Neuronal stem cell (in vitro differentiated cells): ENCODE results near the gene C9orf57.

ENCODE experiments used
- DNase-seq: peaks from one replicate; pipeline ENCODE4 v3.0.0-alpha.2; 2013; ENCODE audit warnings: low spot score
- H2AFZ ChIP-seq: one replicate; pipeline ENCODE4 v1.6.1; 2013; ENCODE audit warnings: mild to moderate bottlenecking, low read length, inconsistent platforms
- H2AK5ac ChIP-seq: 2 replicates; pipeline ENCODE4 v1.6.1; 2013; ENCODE audit warnings: low read depth, mild to moderate bottlenecking, inconsistent platforms, low read length, moderate library complexity, mixed read lengths
- H2BK120ac ChIP-seq: 2 replicates; pipeline ENCODE4 v1.6.1; 2013; ENCODE audit warnings: low read depth, mild to moderate bottlenecking, inconsistent platforms, low read length, moderate library complexity, mixed read lengths
- H2BK12ac ChIP-seq: one replicate; pipeline ENCODE4 v1.6.1; 2013; ENCODE audit warnings: low read length, inconsistent platforms
- H2BK15ac ChIP-seq: 2 replicates; pipeline ENCODE4 v1.6.1; 2013; ENCODE audit warnings: mild to moderate bottlenecking, low read length, inconsistent platforms, mixed read lengths
- H2BK5ac ChIP-seq: one replicate; pipeline ENCODE4 v1.6.1; 2013; ENCODE audit warnings: inconsistent platforms, mild to moderate bottlenecking, low read length, moderate library complexity
- H3K14ac ChIP-seq: one replicate; pipeline ENCODE4 v1.6.1; 2013; ENCODE audit warnings: low read length, inconsistent platforms
- H3K18ac ChIP-seq: 2 replicates; pipeline ENCODE4 v1.6.1; 2013; ENCODE audit warnings: low read length, inconsistent platforms
- H3K23ac ChIP-seq: 2 replicates; pipeline ENCODE4 v1.6.1; 2013; ENCODE audit warnings: low read depth, mild to moderate bottlenecking, mixed read lengths, low read length, inconsistent platforms; ENCODE audit not compliant: poor library complexity
- H3K27ac ChIP-seq: replicated peaks from 3 replicates; pipeline ENCODE4 v1.5.1; 2013; ENCODE audit warnings: low read length, inconsistent platforms
- H3K27me3 ChIP-seq, 3 experiments: 2 replicates each; pipeline ENCODE4 v1.6.1; 2013; ENCODE audit warnings: low read length in 3 of 3, mild to moderate bottlenecking in 2 of 3, inconsistent platforms in 1 of 3, low read depth in 1 of 3, mixed read lengths in 1 of 3, moderate library complexity in 1 of 3; ENCODE audit not compliant: control insufficient read depth in 3 of 3, insufficient read depth in 3 of 3
- H3K36me3 ChIP-seq, 2 donors: replicated peaks in 1 of 2; 2 replicates each; pipeline ENCODE4 v1.6.1; 2013; ENCODE audit warnings: low read length in 2 of 2; ENCODE audit not compliant: control insufficient read depth in 2 of 2, insufficient read depth in 2 of 2
- H3K4ac ChIP-seq: 2 replicates; pipeline ENCODE4 v1.6.1; 2013; ENCODE audit warnings: inconsistent platforms, mild to moderate bottlenecking, low read length, moderate library complexity
- H3K4me1 ChIP-seq, 2 donors: 1 replicate in 1 of 2; 2 replicates in 1 of 2; pipeline ENCODE4 v1.6.1; 2013; ENCODE audit warnings: low read length in 2 of 2, low read depth in 1 of 2; ENCODE audit not compliant: control insufficient read depth in 2 of 2, insufficient read depth in 1 of 2
- H3K4me2 ChIP-seq: one replicate; pipeline ENCODE4 v1.6.1; 2013; ENCODE audit warnings: mild to moderate bottlenecking, low read length, inconsistent platforms; ENCODE audit not compliant: insufficient read depth, poor library complexity, severe bottlenecking
- H3K4me3 ChIP-seq, 2 donors: 2 replicates each; pipeline ENCODE4 v1.5.1; 2013; ENCODE audit warnings: low read length in 2 of 2, mild to moderate bottlenecking in 2 of 2, inconsistent platforms in 1 of 2, moderate library complexity in 1 of 2
- H3K79me1 ChIP-seq: one replicate; pipeline ENCODE4 v1.6.1; 2013; ENCODE audit warnings: low read depth, mild to moderate bottlenecking, inconsistent platforms, low read length, moderate library complexity
- H3K9ac ChIP-seq: one replicate; pipeline ENCODE4 v1.6.1; 2013; ENCODE audit warnings: mild to moderate bottlenecking, low read depth, low read length, inconsistent platforms; ENCODE audit not compliant: poor library complexity
- H3K9me3 ChIP-seq, 2 donors: replicated peaks in 1 of 2; 2 replicates each; pipeline versions ENCODE3 to v1.6.1; 2013; ENCODE audit warnings: low read length in 2 of 2, mild to moderate bottlenecking in 2 of 2, inconsistent platforms in 1 of 2, low read depth in 1 of 2, mixed read lengths in 1 of 2, moderate library complexity in 1 of 2; ENCODE audit not compliant: control insufficient read depth in 2 of 2, insufficient read depth in 1 of 2
- H4K8ac ChIP-seq: one replicate; pipeline ENCODE4 v1.6.1; 2013; ENCODE audit warnings: low read depth, mild to moderate bottlenecking, inconsistent platforms, low read length, moderate library complexity
- H4K91ac ChIP-seq: one replicate; pipeline ENCODE4 v1.6.1; 2013; ENCODE audit warnings: low read length, low read depth, mild to moderate bottlenecking, inconsistent platforms; ENCODE audit not compliant: poor library complexity
- WGBS, 2 donors: extraction: QIAGEN DNeasy Blood & Tissue Kit; methylation state at CpG; one replicate each; pipeline ENCODE4 v1.1.7; 2013; ENCODE audit warnings: missing lambda C conversion rate in 2 of 2, mixed read lengths in 1 of 2; ENCODE audit not compliant: insufficient read length in 2 of 2, insufficient replicate concordance in 1 of 2; ENCODE audit errors: extremely low coverage in 2 of 2; 5-methylcytosine and 5-hydroxymethylcytosine counted together

Gene C9orf57

DNA sequence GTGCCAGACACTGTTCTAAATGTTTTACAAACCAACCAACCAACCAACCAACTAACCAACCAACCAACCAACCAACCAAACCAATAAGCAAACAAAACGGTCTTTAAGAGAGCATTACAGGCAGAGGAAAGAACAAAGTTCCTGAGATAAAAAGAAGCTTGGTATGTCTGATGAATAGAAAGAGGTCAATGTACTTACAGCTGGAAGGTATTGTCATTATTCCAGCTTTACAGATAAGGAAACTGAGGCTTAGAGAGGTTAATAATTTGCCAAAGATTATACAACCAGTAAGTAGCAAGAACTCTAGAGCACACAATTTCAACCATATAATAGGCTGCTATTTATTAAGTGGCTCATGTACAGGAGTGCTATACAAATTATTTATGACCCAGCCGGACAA is 29.6 kb downstream of the C9orf57 start:
- H3K36me3 ChIP-seq = no peaks in the 10 kb centered on the region
- H3K4me1 ChIP-seq = no peaks in the 10 kb centered on the region
- H2AK5ac ChIP-seq = no peak overlapping the region
- H3K27me3 ChIP-seq = no peaks in the 10 kb centered on the region
- H3K79me1 ChIP-seq = no peaks in the 10 kb centered on the region
- no peak overlapping the region for H3K4me3 ChIP-seq
- no peak overlapping the region for H2BK12ac ChIP-seq
- WGBS, 2 donors = no CpG with 5 or more reads among the region's 2 CpGs
- no peak overlapping the region for H3K14ac ChIP-seq
- no peak overlapping the region for H2BK5ac ChIP-seq
- no peak overlapping the region for H3K4me2 ChIP-seq
- H2BK15ac ChIP-seq = no peak overlapping the region
- no peak overlapping the region for H3K9ac ChIP-seq
- no peak overlapping the region for H3K23ac ChIP-seq
- H2BK120ac ChIP-seq = no peak overlapping the region
- H3K9me3 ChIP-seq = no peaks in the 10 kb centered on the region
- no peak overlapping the region for H2AFZ ChIP-seq
- H3K4ac ChIP-seq = no peak overlapping the region
- H4K8ac ChIP-seq = no peak overlapping the region
- no peak for DNase-seq
- H3K27ac ChIP-seq = no peak overlapping the region
- H4K91ac ChIP-seq = no peak overlapping the region
- no peak overlapping the region for H3K18ac ChIP-seq

DNA sequence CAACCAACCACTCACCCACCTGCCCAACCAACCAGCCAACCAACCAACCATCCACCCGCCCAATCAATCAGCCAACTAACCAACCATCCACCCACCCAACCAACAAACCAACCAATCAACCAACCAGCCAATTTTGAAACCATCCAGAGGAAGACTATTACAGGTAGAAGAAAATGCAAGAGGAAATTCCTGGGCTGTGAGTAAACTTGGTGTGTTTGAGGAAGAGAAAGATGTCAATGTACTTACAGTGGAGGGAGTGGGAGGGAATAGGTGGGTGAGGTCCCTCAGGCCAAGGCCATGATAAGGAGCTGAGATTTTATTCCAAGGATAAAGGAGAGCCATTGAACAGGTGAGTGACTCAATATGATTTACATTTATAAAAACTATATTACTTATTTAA is 30.4 kb downstream of the C9orf57 start:
- H3K27ac ChIP-seq = no peak overlapping the region
- H3K9ac ChIP-seq = no peak overlapping the region
- H2BK120ac ChIP-seq = no peak overlapping the region
- no peak overlapping the region for H4K91ac ChIP-seq
- H3K4ac ChIP-seq = no peak overlapping the region
- no peaks in the 10 kb centered on the region for H3K4me1 ChIP-seq
- no peak overlapping the region for H2BK15ac ChIP-seq
- no peaks in the 10 kb centered on the region for H3K36me3 ChIP-seq
- no peaks in the 10 kb centered on the region for H3K9me3 ChIP-seq
- no peak overlapping the region for H3K4me2 ChIP-seq
- H2AK5ac ChIP-seq = no peak overlapping the region
- no peak overlapping the region for H3K18ac ChIP-seq
- no peaks in the 10 kb centered on the region for H3K27me3 ChIP-seq
- DNase-seq = no peak
- no peak overlapping the region for H3K23ac ChIP-seq
- no CpG with 5 or more reads among the region's 1 CpG for WGBS, 2 donors
- no peak overlapping the region for H3K4me3 ChIP-seq
- no peak overlapping the region for H2BK5ac ChIP-seq
- H3K79me1 ChIP-seq = no peaks in the 10 kb centered on the region
- H3K14ac ChIP-seq = no peak overlapping the region
- no peak overlapping the region for H2BK12ac ChIP-seq
- H2AFZ ChIP-seq = no peak overlapping the region
- H4K8ac ChIP-seq = no peak overlapping the region

DNA sequence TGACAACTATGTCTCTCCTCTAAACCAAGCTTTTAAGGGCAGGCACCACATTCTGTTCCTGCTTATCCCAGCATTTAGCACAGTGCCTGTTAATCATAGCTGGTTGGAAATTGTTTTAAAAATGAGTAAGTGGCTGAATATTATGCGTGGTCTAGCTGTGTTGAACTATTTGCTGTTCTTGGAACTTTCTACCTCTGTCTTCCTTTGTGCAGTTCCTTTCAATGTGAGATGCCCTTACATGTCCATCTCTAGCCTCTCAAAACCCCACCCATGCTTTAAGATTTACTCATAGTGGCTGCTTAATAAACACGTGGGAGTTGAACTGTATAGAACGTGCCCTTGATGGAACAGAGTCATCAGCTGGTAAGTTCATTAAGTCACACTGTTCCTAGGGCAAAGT is 34.5 kb downstream of the C9orf57 start:
- Histone ChIP-seq H3K18ac (no peak overlapping the region), H3K9me3 (peaks cover 0 to 2% of the 10 kb centered on the region in 2 donors)
- no CpG with 5 or more reads among the region's 3 CpGs for WGBS, 2 donors

DNA sequence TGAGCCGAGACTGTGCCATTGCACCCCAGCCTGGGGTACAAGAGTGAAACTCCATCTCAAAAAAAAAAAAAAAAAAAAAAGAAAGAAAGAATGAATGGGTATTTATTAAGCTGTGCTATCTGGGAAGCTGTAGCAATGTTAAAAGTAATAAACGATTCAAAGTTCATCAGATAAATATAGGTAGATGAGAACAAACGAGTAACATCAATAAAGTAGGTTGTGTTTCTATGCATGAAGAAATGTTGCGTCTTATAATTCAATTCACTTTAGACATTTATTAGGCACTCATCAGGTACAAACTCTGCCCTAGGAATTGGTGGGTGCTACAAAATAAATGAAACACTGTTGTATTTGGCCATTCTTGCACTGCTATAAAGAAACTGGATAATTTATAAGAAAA is 36.8 kb downstream of the C9orf57 start:
- Histone ChIP-seq H3K27me3 (no peaks in the 10 kb centered on the region), H2BK15ac (no peak overlapping the region), H2BK120ac (no peak overlapping the region), H3K4ac (no peak overlapping the region), H3K27ac (no peak overlapping the region), H2AFZ (no peak overlapping the region), H3K79me1 (no peaks in the 10 kb centered on the region), H3K14ac (no peak overlapping the region), H2BK5ac (no peak overlapping the region), H3K4me2 (no peak overlapping the region), H2AK5ac (no peak overlapping the region), H3K23ac (no peak overlapping the region), H3K4me3 (no peak overlapping the region), H3K9me3 (peaks cover 0 to 2% of the 10 kb centered on the region in 2 donors), H3K4me1 (no peaks in the 10 kb centered on the region), H2BK12ac (no peak overlapping the region), H3K18ac (no peak overlapping the region), H4K8ac (no peak overlapping the region), H3K36me3 (no peaks in the 10 kb centered on the region), H3K9ac (no peak overlapping the region), H4K91ac (no peak overlapping the region)
- DNase-seq = no peak
- WGBS, 2 donors = no CpG with 5 or more reads among the region's 4 CpGs

More for the DNA sequence above, 34.5 kb downstream of the C9orf57 start:
- Histone ChIP-seq H3K4me2 (no peak overlapping the region), H3K23ac (no peak overlapping the region), H3K9ac (no peak overlapping the region), H2BK15ac (no peak overlapping the region), H4K91ac (no peak overlapping the region), H3K36me3 (no peaks in the 10 kb centered on the region), H2AK5ac (no peak overlapping the region), H2BK5ac (no peak overlapping the region), H3K4me3 (no peak overlapping the region), H3K79me1 (no peaks in the 10 kb centered on the region), H4K8ac (no peak overlapping the region), H3K27me3 (no peaks in the 10 kb centered on the region), H2BK12ac (no peak overlapping the region), H3K27ac (no peak overlapping the region), H2BK120ac (no peak overlapping the region), H3K4ac (no peak overlapping the region), H3K4me1 (no peaks in the 10 kb centered on the region), H2AFZ (peak overlapping the region; percentile 27), H3K14ac (no peak overlapping the region)
- no peak for DNase-seq
